Nucleus accumbens (tissue), 56 donors: ENCODE data around the gene RNF166.

Experiments
- DNase-seq, 56 donors: peaks; one replicate each; lab custom pipeline; 2025; lab: John Stamatoyannopoulos, UW

Gene RNF166

DNA sequence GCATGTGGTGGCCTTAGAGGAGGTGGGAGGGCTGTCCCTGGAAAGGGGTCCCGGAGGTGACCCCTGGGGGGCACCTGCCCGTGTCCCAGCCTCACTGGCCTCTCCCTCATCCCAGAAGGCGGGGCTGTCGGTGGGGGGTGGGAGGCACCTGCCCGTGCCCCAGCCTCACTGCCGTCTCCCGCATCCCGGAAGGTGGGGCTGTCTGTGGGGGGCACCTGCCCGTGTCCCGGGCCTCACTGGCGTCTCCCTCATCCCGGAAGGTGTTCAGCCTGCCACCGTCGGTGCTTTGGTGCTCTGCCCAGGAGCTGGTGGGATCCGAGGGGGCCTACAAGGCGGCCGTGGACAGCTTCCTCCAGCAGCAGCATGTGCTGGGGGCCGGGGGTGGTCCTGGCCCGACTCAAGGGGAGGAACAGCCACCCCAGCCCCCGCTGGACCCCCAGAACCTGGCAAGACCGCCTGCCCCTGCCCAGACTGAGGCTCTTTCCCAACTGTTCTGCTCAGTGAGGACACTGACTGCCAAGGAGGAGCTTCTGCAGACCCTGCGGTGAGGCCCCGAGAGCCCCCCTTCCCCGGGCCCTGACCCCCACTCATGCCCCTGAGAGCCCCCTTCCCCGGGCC, 6.3 kb upstream of the RNF166 start:
- no peak for DNase-seq

DNA sequence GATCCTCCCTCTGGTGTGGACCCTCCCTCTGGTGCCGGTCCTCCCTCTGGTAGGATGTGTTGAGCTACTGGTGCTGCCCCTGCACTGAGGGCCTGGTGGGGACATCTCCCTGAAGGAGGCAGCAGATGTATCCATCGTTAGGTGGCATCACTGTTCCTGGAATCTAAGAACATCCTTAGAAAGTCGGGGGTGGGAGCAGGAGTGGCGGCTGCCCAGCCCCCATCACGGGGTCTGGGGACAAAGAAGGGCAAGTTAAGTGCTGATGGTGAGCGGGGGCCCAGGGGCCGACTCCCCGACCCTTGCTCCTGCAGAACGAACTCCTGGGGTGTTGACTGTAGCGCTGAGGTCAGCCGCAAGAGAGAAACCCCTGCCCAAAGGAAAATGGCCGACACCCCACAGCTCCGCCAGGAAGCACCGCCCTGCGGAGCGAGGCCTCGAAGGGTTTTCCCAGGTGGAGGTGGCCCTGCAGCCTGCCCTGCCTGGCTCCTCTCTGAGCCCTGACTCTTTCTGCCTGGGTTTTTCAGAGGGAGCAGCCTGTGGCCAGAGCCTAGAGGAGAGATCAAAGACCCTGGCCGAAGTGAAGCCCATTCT, 5.6 kb upstream of the RNF166 start:
- no peak for DNase-seq

DNA sequence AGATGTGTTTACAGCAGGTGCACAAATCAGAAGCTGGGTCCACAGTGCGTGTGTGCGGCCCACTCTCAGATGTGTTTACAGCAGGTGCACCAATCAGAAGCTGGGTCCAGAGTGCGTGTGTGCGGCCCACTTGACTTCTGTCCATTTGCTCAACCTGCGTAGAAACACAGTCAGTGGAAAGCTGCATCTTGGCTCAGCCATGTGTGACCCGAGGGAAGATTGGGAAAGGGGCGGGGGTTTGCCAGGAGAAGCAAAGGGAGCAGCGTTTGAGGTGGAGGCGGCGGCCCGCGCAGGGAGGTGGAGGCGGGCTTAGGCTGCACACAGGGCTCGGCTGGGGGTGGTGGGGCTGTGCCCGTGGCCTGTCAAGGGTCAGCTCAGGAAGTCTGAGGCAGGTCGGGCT, 4.3 kb upstream of the RNF166 start:
- DNase-seq = no peak

GRCh38 chr16:88706965-88707826, 988 bp upstream of the RNF166 start:
- DNase-seq = no peak

- DNase-seq = peak in 1 of 56 donors; percentile 46
Observed at GRCh38 chr16:88705801-88706228, 393 bp downstream of the RNF166 start.

DNA sequence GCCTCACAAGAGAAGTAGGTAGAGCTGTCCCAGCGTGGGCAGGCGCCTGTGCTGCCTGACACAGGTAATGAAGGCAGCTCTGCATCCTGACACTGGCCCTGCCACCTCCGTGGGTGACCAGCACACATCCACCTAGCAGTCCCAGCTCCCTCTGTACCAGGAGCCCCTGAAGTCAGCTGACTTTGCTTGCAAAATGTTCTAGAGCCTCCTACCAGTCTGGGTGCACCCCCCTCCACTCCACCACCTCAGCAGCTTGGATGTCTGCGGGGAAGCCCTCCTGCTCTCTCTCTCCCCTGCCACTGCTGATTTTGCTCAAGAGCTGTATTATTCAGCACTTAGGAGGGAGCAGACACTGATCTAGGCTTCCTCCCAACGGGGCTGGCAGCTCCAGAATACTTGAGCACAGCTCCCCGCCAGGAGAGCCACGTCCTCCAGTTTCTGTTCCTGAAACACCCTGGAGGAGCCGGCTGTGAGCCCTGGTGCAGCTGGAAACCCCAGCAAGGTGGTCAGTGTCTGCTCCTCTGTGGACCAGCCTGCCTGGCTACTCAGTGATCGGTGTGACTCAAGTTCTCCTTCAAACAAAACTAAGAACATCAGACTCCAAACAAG, 1.0 kb downstream of the RNF166 start:
- peak in 35 of 56 donors; percentile 5 to 66 (median 36) for DNase-seq

DNA sequence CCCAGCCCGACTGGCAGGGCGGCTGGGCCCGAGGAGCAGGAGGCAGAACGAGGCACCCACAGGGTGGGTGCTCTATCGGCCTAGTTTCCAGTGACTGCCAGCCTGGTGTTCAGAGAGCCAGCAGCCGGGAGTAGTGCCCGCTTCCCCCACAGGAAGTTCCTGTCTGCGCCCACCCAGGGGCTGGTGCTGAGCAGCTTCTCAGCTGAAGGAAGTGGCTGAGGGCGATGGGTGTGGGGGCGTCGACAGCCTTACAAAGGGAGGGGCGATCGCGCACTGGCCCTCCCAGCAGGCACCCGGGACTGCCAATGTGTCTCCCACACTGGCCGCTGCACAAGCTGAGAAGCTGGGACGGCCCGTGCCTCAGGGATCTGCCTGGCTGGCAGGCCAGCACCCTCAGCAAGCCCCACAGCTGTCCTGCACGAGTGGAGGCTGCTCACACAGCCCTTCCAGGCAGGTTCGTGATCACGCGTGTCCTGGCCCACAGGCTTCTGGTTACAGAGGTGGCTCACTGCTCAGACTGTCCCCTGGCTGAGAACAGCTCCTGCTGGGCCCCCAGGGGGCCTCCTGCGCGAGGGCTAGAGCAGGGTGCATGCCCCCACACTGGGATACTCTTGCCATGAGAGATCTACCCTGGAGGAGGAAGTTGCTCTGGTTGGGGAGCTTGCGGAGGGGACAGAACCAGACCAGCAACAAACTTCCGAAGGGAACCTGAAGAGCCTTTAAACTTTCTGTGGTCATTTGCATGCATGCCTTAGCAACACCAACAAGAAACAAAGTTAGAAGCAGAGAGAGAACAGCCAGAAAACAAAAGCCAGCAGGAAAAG, 2.5 kb downstream of the RNF166 start:
- DNase-seq = peak in 28 of 56 donors; percentile 9 to 52 (median 28)

DNA sequence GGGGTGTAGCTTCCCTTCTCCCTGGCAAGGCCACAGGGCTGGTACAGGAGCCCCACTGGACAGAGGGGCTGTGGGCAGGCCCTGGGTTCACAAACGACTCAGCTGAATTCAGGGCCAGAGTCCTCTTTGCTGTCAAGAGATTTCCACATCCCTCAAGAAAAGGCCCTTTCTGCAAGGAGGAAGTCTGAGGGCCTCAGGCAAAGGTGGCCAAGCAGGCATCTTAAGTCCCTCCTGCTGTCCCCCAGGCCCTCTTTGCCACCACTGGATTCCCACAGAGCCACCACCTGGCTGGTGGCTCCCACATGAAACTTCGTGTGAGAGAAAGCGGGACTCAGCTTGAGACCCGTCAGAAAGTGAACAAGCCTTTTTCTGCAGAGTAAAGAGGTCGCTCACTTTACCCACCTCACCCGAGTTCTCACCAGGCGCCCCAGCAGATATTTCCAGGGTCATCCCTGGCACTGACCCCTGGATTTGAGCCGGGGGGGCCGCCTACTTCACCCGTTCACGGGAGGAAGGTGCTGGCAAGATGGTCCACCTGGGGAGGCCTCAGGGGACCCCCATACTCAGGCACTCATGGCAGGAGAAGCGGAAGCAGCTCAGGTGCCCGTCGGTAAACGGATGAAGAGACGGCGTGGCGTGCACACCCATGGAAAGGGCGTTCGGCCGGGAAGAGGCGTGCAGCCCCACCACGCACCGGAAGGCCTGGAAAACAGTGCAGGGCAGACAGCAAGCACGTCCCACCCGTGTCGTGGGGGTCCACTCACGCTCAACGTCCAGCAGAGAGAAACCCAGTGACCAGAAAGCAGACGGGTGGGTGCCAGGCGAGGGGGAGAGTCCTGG, 3.6 kb downstream of the RNF166 start:
- no peak for DNase-seq

GRCh38 chr16:88701581-88702370, 4.4 kb downstream of the RNF166 start:
- DNase-seq = no peak

- peak in 41 of 56 donors; percentile 8 to 66 (median 35) for DNase-seq
Observed at GRCh38 chr16:88700636-88701482, 5.3 kb downstream of the RNF166 start.

DNA sequence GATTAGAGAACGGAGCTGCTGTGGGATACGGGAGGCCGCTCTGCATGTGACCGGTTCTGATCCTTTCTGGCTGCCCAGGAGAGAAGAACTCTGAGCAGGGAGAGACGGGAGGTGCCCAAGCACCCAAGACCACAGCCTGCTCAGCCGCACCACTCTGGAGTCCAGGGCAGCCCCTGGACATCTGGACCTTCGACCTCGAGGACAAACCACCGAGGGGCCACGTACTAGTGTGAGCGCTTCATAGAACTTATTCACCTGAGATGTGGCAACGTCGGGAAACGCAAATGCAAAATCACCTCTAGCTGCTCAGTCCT, 5.9 kb downstream of the RNF166 start:
- DNase-seq = no peak

DNA sequence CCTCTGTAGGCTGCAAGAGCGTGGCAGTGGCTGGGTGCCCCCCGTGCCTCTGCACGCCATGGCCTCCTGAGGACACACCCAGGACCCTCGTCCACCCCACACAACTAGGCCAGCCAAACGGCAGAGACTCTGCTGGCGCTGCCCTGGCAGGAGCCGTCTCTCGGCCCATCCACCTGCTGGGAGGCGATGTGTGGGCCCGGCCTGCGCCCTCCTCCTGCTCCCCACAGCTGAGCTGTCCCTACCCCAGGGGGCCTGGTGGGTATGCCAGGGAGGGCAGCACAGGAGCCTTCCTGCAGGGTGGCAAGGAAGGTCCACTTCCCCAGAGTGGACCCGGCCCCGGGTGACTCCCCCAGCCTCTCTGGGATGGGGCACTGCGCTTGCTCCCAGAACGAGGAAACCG, 7.0 kb downstream of the RNF166 start:
- DNase-seq = no peak

DNA sequence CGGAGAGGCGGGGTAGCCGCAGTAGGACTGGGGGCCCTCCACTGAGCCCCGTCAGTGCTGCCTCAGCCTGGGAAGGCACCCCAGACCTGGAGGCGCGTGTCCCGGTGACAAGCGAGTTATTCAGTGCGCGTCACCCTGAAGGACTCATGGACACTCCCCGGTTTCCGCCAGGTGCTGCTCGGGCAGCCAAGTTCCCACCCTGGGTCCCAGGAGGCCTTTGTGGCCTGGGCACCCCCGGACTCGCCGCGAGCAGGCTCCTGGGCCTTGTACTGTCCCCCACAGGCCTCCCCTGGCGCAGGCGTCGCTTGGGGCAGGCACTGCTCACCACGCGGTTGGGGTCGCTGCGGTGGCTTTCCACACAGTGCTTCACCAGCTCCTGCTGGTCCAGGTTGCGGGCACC, 7.6 kb downstream of the RNF166 start:
- DNase-seq = no peak

GRCh38 chr16:88697831-88698615, 8.2 kb downstream of the RNF166 start:
- DNase-seq = no peak

GRCh38 chr16:88697116-88697830, 8.9 kb downstream of the RNF166 start:
- no peak for DNase-seq

- no peak for DNase-seq
Observed at GRCh38 chr16:88696441-88696840, 9.8 kb downstream of the RNF166 start.
